CD4-positive, alpha-beta T cell (primary cell): ENCODE measurements around the gene PRKAR1B. TPM values are rescaled to one million over a fixed set of nuclear protein-coding genes. Genes with fewer than 3 reads are reported as not detected.

ENCODE experiments used
- ATAC-seq: fragments of 200-7000 bp; cut with Tn5 transposase; one replicate; pipeline ENCODE4 v1.10.0; 2022; ENCODE audit warnings: mild to moderate bottlenecking; ENCODE audit not compliant: poor library complexity
- CTCF ChIA-PET: fragments of 350-600 bp; sonication (Branson Sonifier 250); formaldehyde crosslinking; loops from one replicate; lab custom pipeline; 2021; ENCODE audit warnings: antibody characterized with exemption, inconsistent platforms; lab: Charles Lee
- POLR2A ChIA-PET: fragments of 350-600 bp; sonication (Branson Sonifier 250); formaldehyde crosslinking; loops from one replicate; lab custom pipeline; 2021; ENCODE audit warnings: antibody characterized with exemption, inconsistent platforms; lab: Charles Lee
- DNase-seq, 14 experiments: peaks; one replicate each; pipeline ENCODE4 v3.0.0-alpha.2; 2013 to 2020; ENCODE audit warnings: mixed read lengths in 2 of 14
- H3K27ac ChIP-seq, 2 donors: one replicate each; pipeline versions ENCODE4 v1.5.1 to v1.7.0; 2013; ENCODE audit warnings: low read length in 2 of 2, low read depth in 1 of 2, mild to moderate bottlenecking in 1 of 2
- H3K27me3 ChIP-seq, 2 experiments: 1 replicate in 1 of 2; 2 replicates in 1 of 2; pipeline versions ENCODE4 v1.6.1 to v1.7.0; 2013; ENCODE audit warnings: low read length in 2 of 2, control low read depth in 1 of 2, mild to moderate bottlenecking in 1 of 2, moderate library complexity in 1 of 2; ENCODE audit not compliant: insufficient read depth in 2 of 2, control insufficient read depth in 1 of 2
- H3K36me3 ChIP-seq: one replicate; pipeline ENCODE4 v1.6.1; 2013; ENCODE audit warnings: low read length, control low read depth; ENCODE audit not compliant: insufficient read depth
- H3K4me1 ChIP-seq: one replicate; pipeline ENCODE4 v1.6.1; 2013; ENCODE audit warnings: low read length, control low read depth; ENCODE audit not compliant: insufficient read depth
- H3K4me3 ChIP-seq: one replicate; pipeline ENCODE4 v1.5.1; 2013; ENCODE audit warnings: mild to moderate bottlenecking, low read length, moderate library complexity
- H3K9me3 ChIP-seq, 2 experiments: 1 replicate in 1 of 2; 2 replicates in 1 of 2; pipeline versions ENCODE4 v1.6.1 to v1.7.0; 2013; ENCODE audit warnings: low read length in 2 of 2, mild to moderate bottlenecking in 2 of 2, control low read depth in 1 of 2, moderate library complexity in 1 of 2; ENCODE audit not compliant: control insufficient read depth in 1 of 2, insufficient read depth in 1 of 2
- H3K27ac Mint-ChIP-seq: one replicate; pipeline ENCODE4 v1.8.0; 2020; ENCODE audit warnings: mixed read lengths
- H3K27me3 Mint-ChIP-seq: one replicate; pipeline ENCODE4 v1.8.0; 2021; ENCODE audit warnings: mixed read lengths
- H3K36me3 Mint-ChIP-seq: one replicate; pipeline ENCODE4 v1.8.0; 2021; ENCODE audit warnings: low read depth, mixed read lengths
- H3K4me1 Mint-ChIP-seq: one replicate; pipeline ENCODE4 v1.8.0; 2021; ENCODE audit warnings: low read depth, mixed read lengths
- H3K4me3 Mint-ChIP-seq: one replicate; pipeline ENCODE4 v1.8.0; 2020; ENCODE audit warnings: mild to moderate bottlenecking, mixed read lengths
- H3K9me3 Mint-ChIP-seq: one replicate; pipeline ENCODE4 v1.8.0; 2020; ENCODE audit warnings: mixed read lengths
- intact Hi-C, 2 experiments: fragments of 100-400 bp; cut with DNase I in 1 of 2; cut with micrococcal nuclease in 1 of 2; formaldehyde crosslinking; loops; one replicate each; pipeline versions ENCODE4 v1.15.1 to v1.9.0; 2023 to 2025; cut with DNase I, micrococcal nuclease
- total RNA-seq, 174 experiments: library from RNA in 2 of 174; stranded (reverse) in 2 of 174; gene quantifications; one replicate each; pipeline ENCODE4 v1.2.3 and lab custom pipeline; 2021 to 2026
- TF ChIP-seq, protein P1 (sequence below): fragments of 200-600 bp; IDR thresholded peaks from one replicate; pipeline ENCODE4 v1.8.0; 2022; ENCODE audit warnings: antibody characterized with exemption, mild to moderate bottlenecking

The PRKAR1B gene
- total RNA-seq, 2 experiments from 2014 or later: 18.8 to 19.5 TPM

DNA sequence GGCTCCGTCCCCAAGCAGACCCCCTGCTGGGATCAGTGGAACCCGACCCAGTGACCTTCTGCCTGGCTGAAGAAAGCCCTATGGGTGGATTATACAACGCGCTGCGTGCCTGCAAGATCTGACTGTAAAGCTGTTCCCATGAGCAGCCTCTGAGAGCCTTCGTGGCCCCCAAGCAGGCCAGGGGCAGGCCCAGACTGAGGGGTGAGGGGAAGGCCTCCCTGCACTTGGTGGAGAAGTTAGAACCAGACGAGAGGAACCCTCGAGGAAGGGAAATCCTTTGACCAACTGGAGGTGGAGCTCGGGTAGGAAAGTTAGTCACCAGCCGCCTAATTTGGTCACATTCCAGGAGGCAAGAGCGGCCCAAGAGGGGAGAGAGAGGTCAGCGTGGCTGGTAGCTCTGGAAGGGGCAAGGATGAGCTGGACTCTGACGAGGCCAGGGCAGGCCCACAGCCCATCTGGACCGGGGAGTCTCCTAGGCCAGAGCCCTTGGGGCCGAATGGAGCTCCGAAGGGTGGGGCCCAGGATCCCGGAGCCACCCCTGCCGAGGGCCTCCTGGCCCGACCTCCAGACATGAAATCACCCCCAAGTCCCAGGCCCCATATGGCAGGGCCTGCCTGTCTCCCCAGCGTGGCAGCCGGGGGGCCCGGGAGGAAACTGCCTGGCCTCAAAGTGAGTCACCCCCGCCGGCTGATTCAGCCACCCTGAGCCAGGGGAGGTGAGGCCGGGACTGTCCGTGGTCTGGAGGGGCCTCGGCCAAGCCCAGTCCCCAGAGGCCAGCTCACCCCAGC lies 184.2 kb downstream of the PRKAR1B start:
- no peaks in the 10 kb centered on the region for H3K4me1 ChIP-seq
- H3K27ac Mint-ChIP-seq: no peak overlapping the region
- H3K9me3 ChIP-seq: peaks cover 0 to 26% of the 10 kb centered on the region in 2 experiments
- no peaks in the 10 kb centered on the region for H3K27me3 ChIP-seq
- ChIA-PET POLR2A (interaction anchor here (1.2 kb wide), 1 partner anchor 191 kb away, joined by 3 read pairs; no protein-coding TSS in a partner anchor), CTCF (no interaction called here)
- H3K27ac ChIP-seq: no peak overlapping the region
- intact Hi-C loops: no loop called here
- no peaks in the 10 kb centered on the region for H3K27me3 Mint-ChIP-seq
- H3K4me1 Mint-ChIP-seq: no peaks in the 10 kb centered on the region
- H3K9me3 Mint-ChIP-seq: no peaks in the 10 kb centered on the region
- TF ChIP-seq, protein P1, sequence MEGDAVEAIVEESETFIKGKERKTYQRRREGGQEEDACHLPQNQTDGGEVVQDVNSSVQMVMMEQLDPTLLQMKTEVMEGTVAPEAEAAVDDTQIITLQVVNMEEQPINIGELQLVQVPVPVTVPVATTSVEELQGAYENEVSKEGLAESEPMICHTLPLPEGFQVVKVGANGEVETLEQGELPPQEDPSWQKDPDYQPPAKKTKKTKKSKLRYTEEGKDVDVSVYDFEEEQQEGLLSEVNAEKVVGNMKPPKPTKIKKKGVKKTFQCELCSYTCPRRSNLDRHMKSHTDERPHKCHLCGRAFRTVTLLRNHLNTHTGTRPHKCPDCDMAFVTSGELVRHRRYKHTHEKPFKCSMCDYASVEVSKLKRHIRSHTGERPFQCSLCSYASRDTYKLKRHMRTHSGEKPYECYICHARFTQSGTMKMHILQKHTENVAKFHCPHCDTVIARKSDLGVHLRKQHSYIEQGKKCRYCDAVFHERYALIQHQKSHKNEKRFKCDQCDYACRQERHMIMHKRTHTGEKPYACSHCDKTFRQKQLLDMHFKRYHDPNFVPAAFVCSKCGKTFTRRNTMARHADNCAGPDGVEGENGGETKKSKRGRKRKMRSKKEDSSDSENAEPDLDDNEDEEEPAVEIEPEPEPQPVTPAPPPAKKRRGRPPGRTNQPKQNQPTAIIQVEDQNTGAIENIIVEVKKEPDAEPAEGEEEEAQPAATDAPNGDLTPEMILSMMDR: no peak
- H3K36me3 ChIP-seq: no peaks in the 10 kb centered on the region
- H3K36me3 Mint-ChIP-seq: no peaks in the 10 kb centered on the region
- DNase-seq (no peak), ATAC-seq (no peak)
- no peak overlapping the region for H3K4me3 Mint-ChIP-seq
- H3K4me3 ChIP-seq: no peak overlapping the region

DNA sequence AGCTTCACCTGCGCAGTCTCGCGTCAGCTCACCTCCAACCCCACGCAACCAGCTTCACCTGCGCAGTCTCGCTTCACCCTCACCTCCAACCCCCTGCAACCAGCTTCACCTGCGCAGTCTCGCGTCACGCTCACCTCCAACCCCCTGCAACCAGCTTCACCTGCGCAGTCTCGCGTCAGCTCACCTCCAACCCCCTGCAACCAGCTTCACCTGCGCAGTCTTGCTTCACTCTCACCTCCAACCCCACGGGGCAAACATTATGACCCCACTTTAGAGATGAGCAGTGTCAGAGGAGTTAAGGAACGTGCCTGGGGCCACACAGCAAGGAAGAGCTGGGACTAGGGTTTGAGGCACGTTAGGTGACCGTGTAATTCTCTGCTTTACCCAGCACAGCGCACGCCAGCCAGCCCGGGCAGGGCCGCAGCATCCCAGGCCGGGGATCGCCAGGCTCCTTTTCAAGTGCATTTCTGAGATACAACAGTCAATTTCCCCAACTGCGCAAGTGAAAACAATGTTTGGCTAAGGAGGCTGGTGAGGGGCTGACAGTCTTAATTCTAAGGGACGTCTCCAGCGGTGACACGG lies 184.9 kb downstream of the PRKAR1B start:
- Mint-ChIP-seq H3K4me3 (no peak overlapping the region), H3K27ac (no peak overlapping the region), H3K36me3 (no peaks in the 10 kb centered on the region), H3K27me3 (no peaks in the 10 kb centered on the region), H3K4me1 (no peaks in the 10 kb centered on the region), H3K9me3 (no peaks in the 10 kb centered on the region)
- no peaks in the 10 kb centered on the region for H3K27me3 ChIP-seq
- ATAC-seq: no peak
- no peaks in the 10 kb centered on the region for H3K4me1 ChIP-seq
- CTCF ChIA-PET: no interaction called here
- TF ChIP-seq, protein P1: no peak
- intact Hi-C loops: no loop called here
- H3K36me3 ChIP-seq: no peaks in the 10 kb centered on the region
- no peak overlapping the region for H3K4me3 ChIP-seq
- peaks cover 0 to 27% of the 10 kb centered on the region in 2 experiments for H3K9me3 ChIP-seq
- POLR2A ChIA-PET: interaction anchor here (1.2 kb wide), 1 partner anchor 190 kb away, joined by 3 read pairs; no protein-coding TSS in a partner anchor
- H3K27ac ChIP-seq: no peak overlapping the region
- DNase-seq: no peak

DNA sequence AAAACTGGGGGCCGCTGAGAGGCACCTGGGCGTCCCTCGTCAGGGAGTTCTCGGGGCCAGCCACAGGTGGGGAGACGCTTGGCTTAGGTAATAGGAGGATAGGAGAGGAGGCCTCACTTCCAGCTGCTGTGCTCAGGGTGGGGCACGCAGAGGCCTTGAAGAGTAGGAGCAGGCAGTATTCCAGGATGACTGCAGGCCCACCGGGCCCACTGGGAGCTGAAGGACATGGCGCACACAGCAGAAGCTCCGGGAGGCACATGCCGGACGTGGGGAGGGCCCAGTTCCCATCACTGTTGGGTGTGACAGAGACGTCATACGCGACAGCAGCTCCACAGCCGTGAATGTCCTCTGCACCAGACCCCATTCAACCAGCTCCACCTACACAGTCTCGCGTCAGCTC lies 185.4 kb downstream of the PRKAR1B start:
- no peaks in the 10 kb centered on the region for H3K27me3 ChIP-seq
- DNase-seq: no peak
- ChIA-PET CTCF (no interaction called here), POLR2A (interaction anchor here (1.2 kb wide), 1 partner anchor 190 kb away, joined by 3 read pairs; no protein-coding TSS in a partner anchor)
- H3K4me1 ChIP-seq: no peaks in the 10 kb centered on the region
- no peaks in the 10 kb centered on the region for H3K9me3 Mint-ChIP-seq
- no peak overlapping the region for H3K4me3 ChIP-seq
- no peaks in the 10 kb centered on the region for H3K36me3 Mint-ChIP-seq
- peaks cover 0 to 32% of the 10 kb centered on the region in 2 experiments for H3K9me3 ChIP-seq
- intact Hi-C loops: no loop called here
- H3K36me3 ChIP-seq: no peaks in the 10 kb centered on the region
- H3K4me1 Mint-ChIP-seq: no peaks in the 10 kb centered on the region
- no peak for ATAC-seq
- no peaks in the 10 kb centered on the region for H3K27me3 Mint-ChIP-seq
- TF ChIP-seq, protein P1: no peak
- H3K4me3 Mint-ChIP-seq: no peak overlapping the region
- H3K27ac ChIP-seq: no peak overlapping the region
- no peak overlapping the region for H3K27ac Mint-ChIP-seq
